Endothelial cell of umbilical vein (primary cell): Measurements from ENCODE around the gene SLC25A22. TPM values are rescaled to one million over a fixed set of nuclear protein-coding genes. Genes with fewer than 3 reads are reported as not detected.
A peak's percentile ranks its signal among the peaks of the same experiment; 100 is the strongest.

Experiments
- BruUV-seq: library from RNA; stranded (reverse); fragments of 400-500 nt; replicated peaks from 2 replicates; lab custom pipeline; 2021; lab: Mats Ljungman, UMichigan
- CTCF ChIA-PET: fragments of 300-600, 350-600 bp; sonication (Branson Sonifier 250); formaldehyde crosslinking; loops from one replicate; lab custom pipeline; 2021; ENCODE audit warnings: antibody characterized with exemption, inconsistent platforms; lab: Charles Lee
- POLR2A ChIA-PET: fragments of 300-600, 350-600 bp; sonication (Branson Sonifier 250); formaldehyde crosslinking; loops from one replicate; lab custom pipeline; 2021; ENCODE audit warnings: antibody characterized with exemption, inconsistent platforms; lab: Charles Lee
- DNase-seq: peaks from one replicate; pipeline ENCODE4 v3.0.0-alpha.2; 2011; ENCODE audit warnings: low read depth, low spot score
- FAIRE-seq: peaks from 2 replicates; lab custom pipeline; 2011; peaks lifted over from hg19 to GRCh38; lab: Jason Lieb, UNC
- H2AFZ ChIP-seq: 2 replicates; pipeline ENCODE4 v1.6.0; 2012; ENCODE audit warnings: low read depth, low read length, control low read depth, inconsistent platforms
- H3K27ac ChIP-seq: 2 replicates; pipeline ENCODE4 v1.5.1; 2011; ENCODE audit warnings: low read depth, mild to moderate bottlenecking, control low read depth, low read length, moderate library complexity; ENCODE audit not compliant: insufficient read depth
- H3K27me3 ChIP-seq, 2 experiments: 2 replicates each; pipeline versions ENCODE4 v1.6.0 to v1.6.1; 2011; ENCODE audit warnings: low read length in 2 of 2, mixed read lengths in 1 of 2; ENCODE audit not compliant: control insufficient read depth in 2 of 2, insufficient read depth in 2 of 2
- H3K36me3 ChIP-seq, 2 experiments: 2 replicates in 1 of 2; 3 replicates in 1 of 2; pipeline ENCODE4 v1.5.1; 2011; ENCODE audit warnings: low read length in 2 of 2, mild to moderate bottlenecking in 1 of 2, moderate library complexity in 1 of 2; ENCODE audit not compliant: control insufficient read depth in 2 of 2, insufficient read depth in 2 of 2; ENCODE audit errors: extremely low read depth in 1 of 2
- H3K4me1 ChIP-seq: 3 replicates; pipeline ENCODE4 v1.5.1; 2011; ENCODE audit warnings: mild to moderate bottlenecking, low read length; ENCODE audit not compliant: control insufficient read depth, insufficient read depth; ENCODE audit errors: extremely low read depth
- H3K4me2 ChIP-seq: 2 replicates; pipeline ENCODE4 v1.6.1; 2011; ENCODE audit warnings: low read length, control low read depth, mixed read lengths; ENCODE audit not compliant: insufficient read depth
- H3K4me3 ChIP-seq, 3 experiments: fragments of 200-600 bp in 1 of 3; sonication (generic), shearing (Covaris generic) in 1 of 3; replicated peaks in 1 of 3; 2 replicates each; pipeline ENCODE4 v1.5.1; 2011 to 2016; ENCODE audit warnings: control low read depth in 3 of 3, low read length in 3 of 3, mild to moderate bottlenecking in 2 of 3, inconsistent platforms in 1 of 3, low read depth in 1 of 3, moderate library complexity in 1 of 3; ENCODE audit not compliant: insufficient read depth in 1 of 3
- H3K79me2 ChIP-seq: 2 replicates; pipeline ENCODE4 v1.6.0; 2012; ENCODE audit warnings: low read length, inconsistent platforms; ENCODE audit not compliant: control insufficient read depth, insufficient read depth
- H3K9ac ChIP-seq: replicated peaks from 2 replicates; pipeline ENCODE3; 2011; ENCODE audit warnings: low read length, control low read depth; ENCODE audit not compliant: insufficient read depth; ENCODE audit errors: extremely low read depth
- H3K9me1 ChIP-seq: replicated peaks from 3 replicates; pipeline ENCODE4 v1.6.0; 2011; ENCODE audit warnings: mild to moderate bottlenecking, low read length; ENCODE audit not compliant: control insufficient read depth, insufficient read depth; ENCODE audit errors: extremely low read depth
- H3K9me3 ChIP-seq: replicated peaks from 2 replicates; pipeline ENCODE4 v1.5.1; 2012; ENCODE audit warnings: low read length, inconsistent platforms; ENCODE audit not compliant: control insufficient read depth, insufficient read depth
- H4K20me1 ChIP-seq: replicated peaks from 2 replicates; pipeline ENCODE3; 2011; ENCODE audit warnings: mild to moderate bottlenecking, low read length; ENCODE audit not compliant: control insufficient read depth, insufficient read depth; ENCODE audit errors: extremely low read depth
- EZH2 ChIP-seq: IDR thresholded peaks from 2 replicates; pipeline ENCODE4 v1.6.1; 2012; ENCODE audit warnings: borderline replicate concordance, low read depth, mild to moderate bottlenecking, moderate library complexity, low read length, inconsistent platforms; ENCODE audit not compliant: severe bottlenecking
- FOS ChIP-seq: IDR thresholded peaks from 2 replicates; pipeline ENCODE4 v1.6.1; 2011; ENCODE audit warnings: mild to moderate bottlenecking, low read length, moderate library complexity, borderline replicate concordance; ENCODE audit not compliant: insufficient read depth
- GATA2 ChIP-seq: IDR thresholded peaks from 2 replicates; pipeline ENCODE4 v1.7.0; 2011; ENCODE audit warnings: low read depth, mild to moderate bottlenecking, moderate library complexity, mixed read lengths, low read length; ENCODE audit not compliant: insufficient read length, insufficient read depth
- JUN ChIP-seq: IDR thresholded peaks from 2 replicates; pipeline ENCODE4 v1.6.1; 2011; ENCODE audit warnings: borderline replicate concordance, low read depth; ENCODE audit not compliant: insufficient read length, insufficient read depth
- MYC ChIP-seq: IDR thresholded peaks from one replicate; pipeline ENCODE4 v1.6.1; 2011; ENCODE audit warnings: mild to moderate bottlenecking, low read depth, low read length
- POLR2A ChIP-seq: IDR thresholded peaks from 2 replicates; pipeline ENCODE4 v1.6.1; 2012; ENCODE audit warnings: low read depth, mild to moderate bottlenecking, control low read depth, low read length
- POLR2AphosphoS5 ChIP-seq: IDR thresholded peaks from 2 replicates; pipeline ENCODE4 v1.6.1; 2012; ENCODE audit warnings: low read depth, mild to moderate bottlenecking, control low read depth, low read length, moderate library complexity; ENCODE audit not compliant: insufficient read depth
- dilution Hi-C: fragments of 300-500 bp; cut with MboI; formaldehyde crosslinking; loops from one replicate; pipeline ENCODE4 v1.15.0; 2019; ENCODE audit warnings: low sequenced_read_pairs; ENCODE audit not compliant: extremely low pct_ligation_motif_present
- intact Hi-C: fragments of 100-400 bp; cut with micrococcal nuclease; formaldehyde crosslinking; loops from one replicate; pipeline ENCODE4 v1.10.0; 2022
- polyA plus RNA-seq, 4 experiments: library from polyadenylated mRNA; depleted of rRNA in 3 of 4; stranded (reverse) in 3 of 4; unstranded in 1 of 4; fragments of >200 nt; gene quantifications; 2 replicates each; pipeline versions ENCODE4 v1.2.1 to v1.2.3, GENCODE V29; 2011 to 2012; ENCODE audit warnings: missing spikeins in 1 of 4
- total RNA-seq: library from RNA; stranded (reverse); gene quantifications from 2 replicates; pipeline ENCODE4 v1.2.3, GENCODE V29; 2021
- TF ChIP-seq, protein P1 (sequence below): IDR thresholded peaks from 2 replicates; pipeline ENCODE4 v1.6.1; 2011; ENCODE audit not compliant: insufficient read depth, insufficient read length
- TF ChIP-seq, protein P2 (sequence below), 2 donors: IDR thresholded peaks; 1 replicate in 1 of 2; 2 replicates in 1 of 2; pipeline ENCODE4 v1.5.1; 2011; ENCODE audit warnings: low read length in 2 of 2, mild to moderate bottlenecking in 2 of 2, moderate library complexity in 2 of 2, control low read depth in 1 of 2, inconsistent platforms in 1 of 2, low read depth in 1 of 2; ENCODE audit not compliant: insufficient read depth in 1 of 2; ENCODE audit errors: extremely low read depth in 1 of 2

The SLC25A22 gene
- total and polyA plus RNA-seq, 2 donors (not counting 3 experiments of a cell fraction or from before 2014, with no cell fraction given): 24.5 to 24.9 TPM

DNA sequence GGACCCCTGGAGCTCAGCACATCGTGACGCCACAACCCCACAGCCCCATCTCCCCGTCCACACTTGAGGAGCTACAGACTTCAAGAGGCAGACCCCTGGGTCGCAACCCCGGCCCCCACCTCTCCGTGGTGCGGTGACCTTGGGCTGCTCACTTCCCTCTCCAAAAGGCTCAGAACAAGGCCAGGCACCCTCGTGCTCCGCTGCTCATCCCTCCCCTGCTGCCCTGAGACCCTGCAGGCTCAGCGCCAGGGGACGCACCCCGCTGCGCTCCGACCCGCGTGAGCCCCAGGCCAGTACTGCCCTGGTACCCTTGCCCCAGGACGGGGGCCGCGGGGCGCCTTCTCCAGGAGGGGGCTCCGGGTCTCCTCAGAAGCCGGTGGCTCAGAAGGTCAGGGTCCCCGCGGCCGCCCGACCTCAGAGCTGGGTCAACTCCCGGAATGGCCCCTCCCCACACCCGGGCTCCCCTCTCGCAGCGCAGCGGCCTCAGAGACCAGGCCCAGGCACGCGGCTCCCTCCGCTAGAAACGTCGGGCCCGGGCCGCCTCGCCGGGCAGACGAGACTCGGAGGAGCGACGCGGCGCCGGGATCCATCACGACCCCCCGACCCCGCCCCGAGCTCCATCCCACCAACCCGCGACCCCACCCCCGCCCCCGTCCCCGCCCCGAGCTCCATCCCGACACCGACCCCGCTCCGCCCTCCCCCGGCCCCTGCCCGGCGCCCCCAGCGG lies 21.4 kb downstream of the SLC25A22 start:
- peaks cover 9 to 21% of the 10 kb centered on the region in 2 experiments for H3K36me3 ChIP-seq
- H3K4me3 ChIP-seq: peak overlapping the region; percentile 48 to 97 (median 66)
- BruUV-seq: no TSS peak
- TF ChIP-seq, protein P1, sequence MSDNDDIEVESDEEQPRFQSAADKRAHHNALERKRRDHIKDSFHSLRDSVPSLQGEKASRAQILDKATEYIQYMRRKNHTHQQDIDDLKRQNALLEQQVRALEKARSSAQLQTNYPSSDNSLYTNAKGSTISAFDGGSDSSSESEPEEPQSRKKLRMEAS: no peak
- TF ChIP-seq EZH2 (no peak), POLR2AphosphoS5 (no peak), POLR2A (no peak), JUN (no peak), FOS (no peak), GATA2 (no peak), MYC (no peak)
- TF ChIP-seq, protein P2, sequence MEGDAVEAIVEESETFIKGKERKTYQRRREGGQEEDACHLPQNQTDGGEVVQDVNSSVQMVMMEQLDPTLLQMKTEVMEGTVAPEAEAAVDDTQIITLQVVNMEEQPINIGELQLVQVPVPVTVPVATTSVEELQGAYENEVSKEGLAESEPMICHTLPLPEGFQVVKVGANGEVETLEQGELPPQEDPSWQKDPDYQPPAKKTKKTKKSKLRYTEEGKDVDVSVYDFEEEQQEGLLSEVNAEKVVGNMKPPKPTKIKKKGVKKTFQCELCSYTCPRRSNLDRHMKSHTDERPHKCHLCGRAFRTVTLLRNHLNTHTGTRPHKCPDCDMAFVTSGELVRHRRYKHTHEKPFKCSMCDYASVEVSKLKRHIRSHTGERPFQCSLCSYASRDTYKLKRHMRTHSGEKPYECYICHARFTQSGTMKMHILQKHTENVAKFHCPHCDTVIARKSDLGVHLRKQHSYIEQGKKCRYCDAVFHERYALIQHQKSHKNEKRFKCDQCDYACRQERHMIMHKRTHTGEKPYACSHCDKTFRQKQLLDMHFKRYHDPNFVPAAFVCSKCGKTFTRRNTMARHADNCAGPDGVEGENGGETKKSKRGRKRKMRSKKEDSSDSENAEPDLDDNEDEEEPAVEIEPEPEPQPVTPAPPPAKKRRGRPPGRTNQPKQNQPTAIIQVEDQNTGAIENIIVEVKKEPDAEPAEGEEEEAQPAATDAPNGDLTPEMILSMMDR (IDR thresholded peaks at IDR 0.05; ENCODE audit: extremely low read depth in 1 of 2, insufficient read depth in 1 of 2, low read depth in 1 of 2, low read length in 2 of 2): no peak
- FAIRE-seq (no peak), DNase-seq (peak; percentile 26)
- dilution Hi-C loops (no loop called here), intact Hi-C loops (loop anchor here (2.0 kb wide), 1 partner anchor 28 kb away; no protein-coding TSS in a partner anchor)
- ChIA-PET POLR2A (interaction anchor here (0.7 to 1.0 kb wide), 3 partner anchors 18 to 42 kb away, joined by 3 to 5 read pairs (median 3); no protein-coding TSS in a partner anchor), CTCF (interaction anchor here (1.0 to 1.6 kb wide), 3 partner anchors 11 to 30 kb away, joined by 3 to 4 read pairs (median 3); partner anchors contain the start of gene CEND1)
- no peaks in the 10 kb centered on the region for H4K20me1 ChIP-seq
- peak overlapping the region; percentile 53 for H3K27ac ChIP-seq
- peaks cover 65% of the 10 kb centered on the region for H3K79me2 ChIP-seq
- H3K9me1 ChIP-seq: no peaks in the 10 kb centered on the region
- no peaks in the 10 kb centered on the region for H3K9me3 ChIP-seq
- no peaks in the 10 kb centered on the region for H3K27me3 ChIP-seq
- peak overlapping the region; percentile 79 for H3K9ac ChIP-seq
- H3K4me1 ChIP-seq: peaks cover 23% of the 10 kb centered on the region
- H2AFZ ChIP-seq: peak overlapping the region; percentile 64
- H3K4me2 ChIP-seq: peak overlapping the region; percentile 78
